NCI-H2107 treated with DMSO at 0.1 percent for 48 hours (cell line): ENCODE data around the gene LIPA.
"Not testable (repeated sequence)": the region's sequence is repeated elsewhere in the genome, so short reads cannot be mapped to it uniquely, and the experiment has no call there.

Experiments used
- DNase-seq: peaks from one replicate; lab custom pipeline; 2025; ENCODE audit not compliant: unreplicated experiment; lab: John Stamatoyannopoulos, UW

Gene LIPA

DNA sequence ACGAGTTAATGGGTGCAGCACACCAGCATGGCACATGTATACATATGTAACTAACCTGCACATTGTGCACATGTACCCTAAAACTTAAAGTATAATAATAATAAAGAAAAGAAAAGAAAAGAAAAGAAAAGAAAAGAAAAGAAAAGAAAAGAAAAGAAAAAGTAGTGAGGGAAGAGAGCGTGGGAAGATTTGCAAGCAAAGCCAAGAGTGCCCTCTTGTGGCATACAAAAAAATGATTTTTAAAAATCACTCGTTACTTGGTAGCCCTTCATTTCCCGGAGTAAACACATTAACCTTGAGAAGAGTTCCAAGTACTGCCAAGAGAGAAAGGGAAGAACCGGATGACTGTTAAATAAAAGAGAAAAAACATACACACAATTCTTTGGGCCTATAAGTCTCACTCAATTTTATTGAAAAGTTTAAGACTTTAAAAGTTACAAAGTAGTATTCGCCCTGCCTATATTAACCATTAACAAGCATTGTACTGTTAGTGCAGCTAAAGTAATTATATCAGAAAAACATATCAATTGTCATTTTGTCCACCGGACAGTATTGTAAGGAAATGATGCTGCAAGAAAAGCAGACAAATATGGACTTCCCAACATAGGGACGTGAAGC lies 38.3 kb downstream of the LIPA start:
- no peak for DNase-seq

DNA sequence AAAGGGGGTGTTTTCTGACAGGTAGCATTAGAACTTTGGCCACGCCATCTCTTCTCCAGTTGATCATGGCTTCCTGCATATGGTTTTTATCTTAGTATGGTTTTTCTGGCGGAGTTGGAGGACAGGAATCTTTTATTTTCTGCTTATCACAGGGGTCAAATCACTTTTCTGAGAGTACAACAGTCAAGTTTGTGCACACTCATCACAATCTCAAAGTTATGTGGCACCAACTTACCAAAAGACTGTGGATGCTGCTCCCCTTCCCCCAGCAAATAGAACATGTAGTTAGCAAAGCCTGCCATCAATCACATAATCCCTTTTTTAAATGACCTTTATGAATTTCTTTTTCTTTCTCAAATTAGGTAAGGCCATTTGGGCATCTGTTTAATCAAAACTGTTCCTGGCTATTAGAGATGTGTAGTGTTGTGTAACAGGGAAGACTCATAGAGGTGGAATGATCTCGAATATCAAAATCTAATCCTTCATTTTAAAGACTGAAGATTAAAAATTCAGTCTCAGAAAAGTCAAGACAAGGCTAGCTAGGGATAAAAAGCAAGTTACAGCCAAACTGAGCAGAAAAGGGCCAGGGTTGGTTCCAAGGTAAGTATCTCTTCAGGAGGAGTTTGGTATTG lies 40.7 kb downstream of the LIPA start:
- no peak for DNase-seq

DNA sequence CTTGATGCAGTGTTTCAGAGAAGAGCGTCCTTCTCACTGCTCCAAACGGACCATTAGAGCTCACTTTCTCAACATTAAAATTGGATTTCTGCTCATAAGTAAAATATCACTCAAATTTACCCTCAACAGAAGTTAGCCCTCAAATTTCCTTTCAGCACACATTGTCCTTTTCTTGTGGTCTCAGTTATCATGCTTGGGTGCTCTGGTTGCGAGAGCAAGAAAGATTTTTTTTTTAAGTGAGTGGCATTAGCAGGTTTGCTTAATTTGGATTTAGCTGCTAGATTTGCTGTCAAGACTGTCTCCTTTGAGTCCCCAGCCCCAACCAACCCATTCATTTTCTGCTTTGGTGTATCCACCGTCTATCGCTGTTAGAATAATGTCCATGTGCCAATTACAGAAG lies 41.9 kb downstream of the LIPA start:
- DNase-seq: no peak

DNA sequence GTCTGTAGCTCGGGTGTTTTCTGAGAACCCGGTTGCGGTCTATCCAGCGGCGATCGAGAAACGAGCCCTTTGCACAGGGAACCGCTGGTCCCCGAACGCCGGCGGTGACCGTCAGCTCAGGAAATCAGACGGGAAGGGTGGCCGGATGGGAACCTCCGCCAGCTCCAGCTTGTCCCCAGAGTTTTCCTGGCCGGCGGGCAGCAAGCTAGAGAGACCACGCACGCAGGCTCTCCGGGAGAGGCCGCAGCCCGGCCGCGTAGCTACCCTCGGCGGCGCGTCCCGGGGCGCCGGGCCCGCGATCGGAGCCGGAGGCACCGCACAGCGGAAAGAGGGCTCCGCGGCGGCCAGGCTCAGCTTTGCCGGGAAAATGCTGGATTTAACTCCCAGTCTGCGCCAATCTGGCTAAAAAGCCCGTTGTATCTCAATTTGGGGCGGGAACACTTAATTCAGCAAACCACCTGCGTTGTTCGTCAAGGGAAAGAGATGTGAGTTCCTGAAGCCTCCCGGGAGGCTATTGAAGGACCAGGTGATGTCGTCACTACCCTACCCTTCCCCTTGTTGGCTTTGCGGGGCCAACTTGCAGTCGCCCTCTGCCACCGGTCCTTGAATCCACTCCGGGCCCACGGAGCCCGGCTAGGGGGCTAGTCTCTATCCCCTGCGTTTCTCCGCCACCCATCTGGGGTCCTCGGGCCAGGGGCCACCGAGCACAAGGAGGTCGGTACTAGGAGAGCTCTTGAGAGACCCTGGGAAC lies 43.6 kb downstream of the LIPA start:
- no peak for DNase-seq

DNA sequence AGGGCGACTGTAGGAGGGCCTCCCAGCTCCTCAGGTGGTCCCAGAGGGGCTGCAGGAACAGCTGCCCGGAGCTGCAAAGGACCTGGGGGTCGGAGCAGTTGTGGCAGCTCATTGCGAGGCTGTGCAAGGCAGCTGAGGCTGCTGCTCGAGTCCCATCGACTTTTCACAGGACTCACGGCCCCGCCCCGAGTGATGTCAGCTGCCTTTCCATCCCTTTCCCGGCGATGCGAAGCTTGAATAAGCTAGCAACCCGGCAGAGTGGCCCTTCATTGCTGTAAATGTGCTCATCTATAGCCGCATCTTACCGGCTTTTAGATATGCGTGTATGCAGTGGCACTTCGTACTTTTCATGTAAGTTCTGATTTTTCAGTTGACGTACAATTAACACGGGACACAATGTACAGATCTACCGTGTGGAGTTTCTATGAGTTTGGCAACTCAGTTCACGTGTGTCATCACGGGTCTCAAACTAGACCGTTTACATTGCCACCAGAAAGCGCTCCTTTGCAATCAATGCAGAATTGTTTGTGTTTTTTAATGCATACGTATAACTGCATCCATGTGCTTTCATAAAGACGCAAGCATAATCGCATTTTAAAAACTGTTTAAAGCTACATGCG lies 44.3 kb downstream of the LIPA start, which contains the start of gene CH25H:
CH25H (minus strand) TSS at position 137 of the 620 bp plus-strand sequence; CDS start at position 112, 25 bp downstream.
- DNase-seq: peak; percentile 3

DNA sequence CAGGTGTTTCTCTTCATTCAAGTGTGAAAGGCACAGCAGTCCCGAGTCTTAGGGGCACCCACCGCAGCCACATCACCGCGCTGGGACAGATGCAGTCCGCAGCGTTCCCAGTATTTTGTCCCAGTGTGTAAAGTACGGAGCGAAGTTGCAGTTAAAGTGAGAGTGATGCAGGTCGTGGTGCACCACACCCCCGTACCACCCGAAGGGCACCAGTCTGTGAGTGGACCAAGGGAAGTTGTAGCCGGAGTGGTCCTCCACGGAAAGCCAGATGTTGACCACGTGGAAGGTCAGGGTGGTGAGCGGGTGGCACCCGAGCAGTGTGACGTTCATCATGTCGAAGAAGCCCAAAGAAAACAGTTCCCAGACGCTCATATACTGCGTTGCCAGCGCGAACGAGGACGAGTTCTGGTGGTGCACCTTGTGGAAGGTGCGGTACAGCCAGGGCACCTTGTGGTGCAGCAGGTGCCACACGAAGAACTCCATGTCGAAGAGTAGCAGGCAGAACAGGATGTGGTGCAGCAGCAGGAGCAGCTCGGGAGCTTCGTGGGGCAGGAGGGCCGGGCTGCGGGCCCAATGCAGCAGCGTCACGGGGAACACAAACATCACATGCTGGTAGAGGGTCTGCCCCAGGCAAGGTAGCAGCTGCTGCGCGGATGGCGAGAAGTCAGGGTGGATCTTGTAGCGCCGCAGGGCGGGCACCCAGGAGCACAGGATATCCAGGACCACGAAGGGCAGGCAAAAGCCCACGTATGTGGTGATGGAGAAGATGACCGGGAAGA lies 45.0 kb downstream of the LIPA start:
- DNase-seq: no peak

DNA sequence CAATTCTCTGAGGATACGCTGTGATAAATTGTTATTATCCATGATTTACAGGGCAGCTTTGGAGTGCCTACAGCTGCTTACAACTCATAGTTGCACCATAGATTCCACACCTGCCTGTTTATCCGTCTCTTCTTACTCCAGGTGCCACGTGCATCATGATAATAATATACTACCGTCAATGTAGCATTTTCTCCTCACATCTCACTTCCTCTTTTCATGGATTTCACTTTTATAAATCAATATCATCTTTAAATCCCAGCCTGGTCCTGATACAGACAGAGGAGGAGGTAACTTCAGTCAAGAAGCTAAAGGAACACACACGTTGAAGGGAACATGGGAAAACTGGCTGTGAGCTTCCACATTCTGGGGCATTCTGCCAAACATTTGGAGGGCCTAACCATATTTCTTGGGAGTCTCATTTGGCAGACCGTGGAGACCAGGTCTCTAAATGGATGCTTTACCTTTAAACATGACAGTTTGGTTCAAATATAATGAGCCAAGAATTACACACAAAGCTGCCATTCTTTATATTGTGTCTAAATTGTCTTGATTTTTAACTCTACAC lies 46.9 kb downstream of the LIPA start:
- DNase-seq: peak; percentile 4

DNA sequence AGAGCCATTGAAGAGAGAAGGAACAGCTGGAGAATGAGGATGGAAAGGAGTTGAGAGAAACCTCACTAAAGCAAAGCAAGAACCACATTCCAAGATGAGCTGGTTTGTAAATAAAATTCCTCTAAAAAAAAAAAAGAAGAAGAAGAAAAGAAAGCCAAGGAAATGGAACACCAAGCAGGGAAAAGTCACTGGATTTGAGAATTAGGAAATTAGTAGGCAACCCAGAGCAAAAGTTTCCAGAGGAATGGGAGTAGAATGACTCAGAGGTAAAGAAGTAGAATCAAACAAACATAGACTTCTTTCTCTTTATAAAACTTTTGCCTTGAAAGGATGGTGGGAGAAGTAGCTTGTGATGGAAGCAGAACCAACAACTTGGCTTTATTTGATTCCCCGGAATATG lies 48.3 kb downstream of the LIPA start:
- no peak for DNase-seq

DNA sequence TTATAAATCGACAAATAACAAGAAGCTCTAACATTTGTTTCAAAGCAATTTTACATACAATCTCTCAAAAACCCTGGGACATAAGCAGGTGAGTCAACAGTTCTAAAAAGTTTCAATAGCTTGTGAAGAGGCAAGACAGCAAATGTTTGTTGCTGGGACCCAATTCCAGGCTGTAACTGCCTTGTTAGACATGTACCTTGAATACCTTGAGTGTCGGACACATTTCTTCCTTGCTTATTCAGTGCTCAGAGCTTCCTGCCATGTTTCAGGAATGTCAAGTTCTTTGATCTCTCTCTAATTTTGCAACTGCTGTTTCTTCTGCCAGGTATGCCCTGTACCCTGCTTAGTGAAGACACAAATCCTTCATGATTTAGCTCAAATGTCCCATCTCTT lies 49.5 kb downstream of the LIPA start:
- DNase-seq: no peak

DNA sequence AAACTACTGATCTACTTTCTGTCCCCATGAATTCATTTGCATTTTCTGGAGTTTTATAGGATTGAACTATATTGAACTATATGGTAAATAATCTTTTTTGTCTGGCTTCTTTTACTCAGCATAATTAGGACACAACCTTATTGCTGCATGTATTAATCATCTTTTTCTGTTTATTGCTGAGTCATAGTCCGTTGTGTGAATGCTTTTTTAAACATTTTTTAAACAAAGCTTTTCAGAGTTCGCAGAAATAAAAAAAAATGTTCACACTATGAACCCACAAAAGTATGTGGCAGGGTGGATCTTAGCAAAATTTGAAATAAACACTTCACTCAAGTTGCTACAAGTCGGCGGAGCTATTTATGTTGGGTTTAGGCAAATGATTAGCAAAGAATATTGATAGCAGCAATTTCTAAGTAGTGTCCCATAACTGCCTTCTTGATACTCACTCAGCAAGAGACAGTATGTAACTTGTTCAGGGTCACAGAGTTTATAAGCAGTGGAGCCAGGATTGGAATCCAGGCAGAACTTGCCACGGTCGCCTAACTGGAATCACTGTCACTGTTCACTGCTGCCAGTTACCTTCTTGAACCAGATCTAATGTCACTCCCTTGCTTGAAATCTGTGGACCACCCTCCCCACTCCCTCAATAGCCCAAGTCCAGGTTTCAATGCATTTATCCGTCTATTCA lies 50.1 kb downstream of the LIPA start:
- no peak for DNase-seq

DNA sequence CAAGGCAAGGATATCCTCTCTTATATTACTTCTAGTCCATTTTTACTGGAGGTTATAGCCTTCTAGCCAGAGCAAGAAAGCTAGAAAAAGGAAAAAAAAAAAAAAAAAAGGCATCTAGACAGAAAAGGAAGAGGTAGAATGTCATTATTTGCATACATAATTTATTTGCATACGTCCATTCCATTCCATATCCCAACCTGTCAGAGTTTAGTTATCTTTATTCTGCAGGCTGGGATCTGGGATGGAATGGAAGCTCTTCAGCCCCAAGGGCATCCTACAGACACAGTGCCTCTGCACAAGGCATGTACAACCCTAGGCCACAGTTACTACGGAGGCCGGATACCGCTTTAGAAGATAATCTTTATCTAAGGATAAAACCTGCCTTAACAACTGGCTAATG lies 54.1 kb downstream of the LIPA start:
- no peak for DNase-seq

DNA sequence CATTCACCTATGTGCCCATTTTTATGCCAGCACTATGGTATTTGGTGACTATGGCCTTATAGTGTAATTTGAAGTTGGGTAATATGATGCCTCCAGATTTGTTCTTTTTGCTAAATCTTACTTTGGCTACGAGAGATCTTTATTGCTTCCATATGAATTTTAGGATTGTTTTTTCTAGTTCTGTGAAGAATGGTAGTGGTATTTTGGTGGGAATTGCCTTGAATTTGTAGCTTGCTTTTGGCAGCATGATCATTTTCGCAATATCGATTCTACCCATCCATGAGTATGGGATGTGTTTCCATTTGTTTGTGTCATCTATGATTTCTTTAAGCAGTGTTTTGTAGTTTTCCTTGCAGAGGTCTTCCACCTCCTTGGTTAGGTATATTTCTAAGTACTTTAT lies 60.3 kb downstream of the LIPA start:
- DNase-seq: not testable (repeated sequence)

DNA sequence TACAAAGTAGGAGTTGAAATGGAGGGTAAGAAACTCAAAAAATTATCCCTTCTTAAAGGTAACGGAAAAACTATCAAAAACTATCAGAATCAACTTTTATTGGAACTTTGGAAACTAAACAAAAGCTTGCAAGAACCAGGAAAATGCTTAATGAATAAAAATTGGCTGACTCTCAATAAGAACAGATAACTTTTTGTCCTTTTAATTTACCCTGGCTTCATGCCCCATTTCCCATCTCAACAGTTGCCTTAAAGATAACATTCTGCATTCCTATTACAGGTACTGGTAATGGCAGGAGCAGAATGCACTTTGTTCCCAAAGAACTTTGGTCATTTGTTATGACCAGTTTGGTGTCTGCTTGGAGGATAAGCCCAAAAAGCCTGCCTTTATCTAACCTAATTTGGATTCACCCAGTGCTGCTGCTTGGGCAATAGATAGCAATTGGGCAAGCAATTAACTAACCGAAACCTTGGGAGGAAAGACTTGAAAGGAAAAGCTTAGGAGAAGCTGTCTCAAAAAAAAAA lies 62.3 kb downstream of the LIPA start:
- no peak for DNase-seq

DNA sequence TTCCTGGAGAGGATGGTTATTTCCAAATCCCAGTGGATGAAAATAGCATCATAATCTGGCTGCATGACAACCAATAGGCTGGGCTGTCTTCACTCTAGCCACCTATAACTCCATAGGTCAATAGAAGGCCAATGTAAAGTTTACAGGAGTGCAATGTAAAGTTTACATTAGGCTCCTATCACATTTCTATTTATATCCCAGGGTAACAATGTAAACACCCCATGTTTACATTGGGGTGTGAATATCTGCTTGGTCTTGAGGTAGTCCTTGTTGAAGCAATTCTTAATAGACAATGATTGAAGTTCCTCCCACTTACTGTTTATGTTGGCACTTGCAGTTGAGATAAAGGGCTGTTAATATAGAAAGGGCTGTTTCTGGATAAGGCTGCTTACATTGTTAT lies 65.9 kb downstream of the LIPA start:
- DNase-seq: no peak

DNA sequence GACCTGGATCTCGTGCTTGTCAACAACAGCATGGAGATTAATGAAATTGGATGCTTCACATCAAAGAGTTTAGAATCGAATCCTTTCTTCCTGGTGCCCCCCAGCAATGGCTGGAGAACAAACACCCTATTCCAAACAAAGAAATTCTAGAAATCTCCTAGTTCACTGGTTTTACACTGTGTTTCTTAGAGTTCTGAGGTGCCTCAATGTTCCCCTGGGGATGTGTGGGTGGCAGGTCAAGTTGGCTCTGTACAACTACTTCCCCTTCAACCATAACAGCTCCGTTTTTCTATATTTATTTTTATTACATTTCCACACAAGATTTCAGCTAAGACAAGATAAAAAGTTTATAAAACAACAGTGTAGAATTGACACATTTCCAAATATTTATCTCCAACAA lies 66.9 kb downstream of the LIPA start:
- DNase-seq: no peak

DNA sequence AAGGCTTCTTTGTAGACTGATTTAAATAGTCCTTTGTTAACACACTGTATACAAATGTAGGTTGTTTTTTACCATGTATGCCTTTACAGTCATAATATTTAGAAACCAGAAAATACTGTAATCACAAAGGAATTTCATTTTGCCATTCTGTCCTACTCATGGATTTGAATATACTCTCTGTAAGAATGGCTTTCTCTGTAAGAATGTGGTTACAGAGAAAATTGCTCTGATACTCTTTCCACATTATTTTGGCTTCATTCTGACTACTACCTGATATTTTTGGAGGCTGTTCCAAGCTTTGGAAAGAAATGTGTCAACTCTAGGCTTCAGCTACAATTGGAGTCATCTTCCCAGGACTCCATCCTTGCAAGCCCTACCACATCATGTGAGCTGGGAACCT lies 68.0 kb downstream of the LIPA start:
- DNase-seq: no peak

DNA sequence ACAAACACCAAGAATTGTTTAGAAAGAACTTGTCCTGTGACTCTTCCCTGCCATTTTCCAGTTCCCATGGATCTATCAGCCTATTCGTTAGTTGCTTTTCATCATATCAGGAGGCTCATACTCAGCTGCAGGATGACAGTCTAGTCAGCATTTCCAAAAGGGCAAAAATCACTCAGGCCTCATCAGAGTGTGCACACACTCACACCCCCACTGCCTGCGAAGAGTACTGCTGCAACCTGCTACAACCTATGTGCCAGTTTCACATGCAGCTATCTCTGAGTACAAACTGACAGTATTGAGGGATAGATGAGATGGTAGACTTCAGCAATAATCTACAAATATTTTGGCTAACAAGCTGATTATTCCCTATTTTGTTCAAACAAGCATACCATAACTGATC lies 68.7 kb downstream of the LIPA start:
- DNase-seq: no peak

DNA sequence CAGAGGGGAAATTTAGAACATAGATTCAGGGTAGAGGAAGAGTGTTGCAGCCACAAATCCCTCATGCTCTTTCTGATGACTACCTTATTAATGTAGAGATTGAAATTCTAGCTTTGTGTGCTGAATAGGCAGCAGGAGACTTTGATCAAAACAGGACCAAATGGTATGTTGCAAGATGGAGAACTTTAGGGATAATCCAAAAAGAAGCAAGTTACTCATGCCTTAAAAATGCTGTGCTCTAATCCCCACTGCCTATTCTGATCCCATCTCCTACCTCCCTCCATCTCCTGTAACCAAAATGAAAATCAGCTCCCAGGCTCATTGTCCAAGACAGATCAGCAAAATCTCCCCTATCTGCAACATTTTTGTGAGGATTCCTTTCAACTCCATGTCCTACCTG lies 75.8 kb downstream of the LIPA start:
- DNase-seq: no peak

DNA sequence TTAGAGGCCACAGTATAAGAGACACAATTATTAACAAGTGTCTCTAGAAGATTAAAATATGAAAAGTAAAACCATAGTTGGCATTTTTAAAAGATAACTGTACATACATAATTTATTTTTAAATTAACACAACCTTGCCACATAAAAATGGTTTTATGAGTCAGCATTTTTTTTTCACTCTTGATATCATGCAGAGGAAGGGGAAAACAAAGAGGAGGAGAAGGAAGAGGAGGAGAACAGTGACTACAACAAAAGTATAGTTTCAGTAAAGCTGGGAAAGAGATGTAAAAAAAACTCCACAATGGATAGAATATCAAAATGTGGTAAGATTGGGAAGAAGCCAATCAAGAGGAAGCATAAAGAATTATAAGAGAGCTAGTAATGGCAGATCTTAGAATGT lies 78.5 kb downstream of the LIPA start:
- DNase-seq: no peak

DNA sequence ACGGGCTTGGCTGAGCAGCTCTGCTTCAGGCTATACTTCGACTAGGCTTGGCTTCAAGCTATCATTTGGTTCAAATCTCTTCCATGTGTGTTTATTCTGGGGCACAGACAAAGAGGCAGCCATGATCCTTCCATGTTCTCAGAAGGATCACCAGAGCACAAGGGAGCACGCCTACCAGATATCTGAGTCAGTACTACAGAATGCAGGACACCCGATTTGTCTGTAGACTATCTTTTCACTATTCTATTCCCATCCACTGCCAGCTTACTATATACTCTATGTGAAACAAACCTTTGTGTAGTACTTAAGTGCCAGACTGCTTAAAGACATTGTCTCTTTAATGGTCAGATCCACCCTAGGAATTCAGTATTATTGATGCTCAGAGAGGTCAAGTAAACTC lies 79.6 kb downstream of the LIPA start:
- no peak for DNase-seq
